T-cell (primary cell): Measurements from ENCODE around the gene ELANE. TPM values are rescaled to one million over a fixed set of nuclear protein-coding genes. Genes with fewer than 3 reads are reported as not detected.

Source experiments
- ATAC-seq, 4 experiments: fragments of 200-7000 bp in 3 of 4; fragments of 150-1000 bp in 1 of 4; cut with Tn5 transposase; replicated peaks in 1 of 4; 1 replicate in 3 of 4; 2 replicates in 1 of 4; pipeline ENCODE4 v1.10.0; 2021; ENCODE audit warnings: moderate library complexity in 3 of 4, mild to moderate bottlenecking in 2 of 4, moderate number of reproducible peaks in 1 of 4
- CTCF ChIA-PET, 2 donors: fragments of 300-600 bp; sonication (Branson Sonifier 250); formaldehyde crosslinking; loops; one replicate each; lab custom pipeline; 2022; ENCODE audit warnings: antibody characterized with exemption in 2 of 2; lab: Charles Lee
- POLR2A ChIA-PET, 2 donors: fragments of 300-600 bp; sonication (Branson Sonifier 250); formaldehyde crosslinking; loops; one replicate each; lab custom pipeline; 2022; ENCODE audit warnings: antibody characterized with exemption in 2 of 2; lab: Charles Lee
- DNase-seq, 35 experiments: peaks; one replicate each; pipeline versions ENCODE4 v3.0.0 to v3.0.0-alpha.2; 2013 to 2023
- H3K27ac ChIP-seq: one replicate; pipeline ENCODE4 v1.5.1; 2013; ENCODE audit warnings: low read length
- H3K27me3 ChIP-seq, 2 experiments: replicated peaks in 1 of 2; 1 replicate in 1 of 2; 2 replicates in 1 of 2; pipeline versions ENCODE4 v1.6.1 to v1.7.0; 2013; ENCODE audit warnings: low read length in 1 of 2, mixed read lengths in 1 of 2; ENCODE audit not compliant: control insufficient read depth in 2 of 2, insufficient read depth in 2 of 2; ENCODE audit errors: extremely low read depth in 1 of 2
- H3K36me3 ChIP-seq, 2 donors: 1 replicate in 1 of 2; 2 replicates in 1 of 2; pipeline versions ENCODE4 v1.6.1 to v1.7.0; 2013; ENCODE audit warnings: low read length in 1 of 2; ENCODE audit not compliant: control insufficient read depth in 2 of 2, insufficient read depth in 1 of 2; ENCODE audit errors: extremely low read depth in 1 of 2
- H3K4me1 ChIP-seq, 2 experiments: 1 replicate in 1 of 2; 2 replicates in 1 of 2; pipeline versions ENCODE4 v1.6.1 to v1.7.0; 2013; ENCODE audit warnings: low read length in 2 of 2, mixed read lengths in 1 of 2; ENCODE audit not compliant: insufficient read depth in 2 of 2, control insufficient read depth in 1 of 2; ENCODE audit errors: extremely low read depth in 1 of 2
- H3K4me3 ChIP-seq, 2 donors: 1 replicate in 1 of 2; 2 replicates in 1 of 2; pipeline versions ENCODE4 v1.5.1 to v1.7.0; 2013; ENCODE audit warnings: mild to moderate bottlenecking in 2 of 2, low read length in 1 of 2, moderate library complexity in 1 of 2; ENCODE audit not compliant: control insufficient read depth in 1 of 2; ENCODE audit errors: extremely low read depth in 1 of 2
- H3K9me3 ChIP-seq: 2 replicates; pipeline ENCODE4 v1.7.0; 2013
- H3K27ac Mint-ChIP-seq, 2 donors: one replicate each; pipeline ENCODE4 v1.8.0; 2020 to 2021; ENCODE audit warnings: mild to moderate bottlenecking in 2 of 2, mixed read lengths in 2 of 2
- H3K27me3 Mint-ChIP-seq, 2 donors: one replicate each; pipeline ENCODE4 v1.8.0; 2021 to 2022; ENCODE audit warnings: mixed read lengths in 2 of 2
- H3K36me3 Mint-ChIP-seq: one replicate; pipeline ENCODE4 v1.8.0; 2021; ENCODE audit warnings: mixed read lengths
- H3K4me1 Mint-ChIP-seq, 3 donors: one replicate each; pipeline ENCODE4 v1.8.0; 2020 to 2022; ENCODE audit warnings: mixed read lengths in 3 of 3, mild to moderate bottlenecking in 1 of 3
- H3K4me3 Mint-ChIP-seq, 3 donors: one replicate each; pipeline ENCODE4 v1.8.0; 2020 to 2022; ENCODE audit warnings: mild to moderate bottlenecking in 3 of 3, mixed read lengths in 3 of 3, moderate library complexity in 3 of 3
- H3K9me3 Mint-ChIP-seq, 3 donors: one replicate each; pipeline ENCODE4 v1.8.0; 2020 to 2022; ENCODE audit warnings: mixed read lengths in 3 of 3
- WGBS: methylation state at CpG from one replicate; pipeline ENCODE4 v1.1.5; 2013; ENCODE audit warnings: missing lambda C conversion rate; ENCODE audit not compliant: insufficient coverage; 5-methylcytosine and 5-hydroxymethylcytosine counted together
- total RNA-seq, 35 experiments: library from RNA in 6 of 35; stranded (reverse) in 6 of 35; fragments of 120-200 nt in 1 of 35; gene quantifications; one replicate each; pipeline versions ENCODE4 v1.2.1 to v1.2.4 and lab custom pipeline; 2013 to 2026

Gene ELANE
- total RNA-seq, 5 donors from 2014 or later (not counting 1 experiment from before 2014, with no cell fraction given): 0.83 TPM; not detected in 4

GRCh38 chr19:882871-883497 lies 30.9 kb downstream of the ELANE start:
- CTCF ChIA-PET: interaction anchor here in 1 of 2 donors (0.6 kb wide), 2 partner anchors 15 to 101 kb away, joined by 3 to 4 read pairs; partner anchors contain the start of gene WDR18
- Mint-ChIP-seq H3K36me3 (peaks cover 8% of the 10 kb centered on the region), H3K27ac (no peak overlapping the region), H3K4me3 (no peak overlapping the region), H3K4me1 (peaks cover 0 to 10% (median 0%) of the 10 kb centered on the region in 3 donors), H3K27me3 (no peaks in the 10 kb centered on the region), H3K9me3 (no peaks in the 10 kb centered on the region)
- 89% methylated on average over 8 of the region's 30 CpGs for WGBS
- POLR2A ChIA-PET: interaction anchor here in 1 of 2 donors (0.5 to 0.6 kb wide), 2 partner anchors 16 to 1395 kb away, joined by 4 read pairs; no protein-coding TSS in a partner anchor
- Histone ChIP-seq H3K9me3 (no peaks in the 10 kb centered on the region), H3K27me3 (no peaks in the 10 kb centered on the region), H3K4me1 (peaks cover 0 to 34% of the 10 kb centered on the region in 2 experiments), H3K27ac (no peak overlapping the region), H3K4me3 (no peak overlapping the region), H3K36me3 (peaks cover 35 to 70% of the 10 kb centered on the region in 2 donors)
- ATAC-seq (no peak), DNase-seq (no peak)

- Mint-ChIP-seq H3K4me1 (peaks cover 0 to 15% (median 3%) of the 10 kb centered on the region in 3 donors), H3K27me3 (no peaks in the 10 kb centered on the region), H3K9me3 (no peaks in the 10 kb centered on the region), H3K4me3 (no peak overlapping the region), H3K27ac (no peak overlapping the region), H3K36me3 (peaks cover 8% of the 10 kb centered on the region)
- H3K36me3 ChIP-seq: peaks cover 35 to 71% of the 10 kb centered on the region in 2 donors
- 93% methylated on average over 22 of the region's 22 CpGs for WGBS
- no peak overlapping the region for H3K27ac ChIP-seq
- peaks cover 0 to 40% of the 10 kb centered on the region in 2 experiments for H3K4me1 ChIP-seq
- no peak overlapping the region for H3K4me3 ChIP-seq
- no peaks in the 10 kb centered on the region for H3K9me3 ChIP-seq
- ATAC-seq: no peak
- POLR2A ChIA-PET: interaction anchor here in 1 of 2 donors (0.5 to 0.6 kb wide), 2 partner anchors 16 to 1394 kb away, joined by 4 read pairs; no protein-coding TSS in a partner anchor
- CTCF ChIA-PET: interaction anchor here in 1 of 2 donors (0.6 kb wide), 1 partner anchor 14 kb away, joined by 4 read pairs; no protein-coding TSS in a partner anchor
- no peak for DNase-seq
- H3K27me3 ChIP-seq: no peaks in the 10 kb centered on the region
Measured at GRCh38 chr19:883661-884211, 31.6 kb downstream of the ELANE start.

DNA sequence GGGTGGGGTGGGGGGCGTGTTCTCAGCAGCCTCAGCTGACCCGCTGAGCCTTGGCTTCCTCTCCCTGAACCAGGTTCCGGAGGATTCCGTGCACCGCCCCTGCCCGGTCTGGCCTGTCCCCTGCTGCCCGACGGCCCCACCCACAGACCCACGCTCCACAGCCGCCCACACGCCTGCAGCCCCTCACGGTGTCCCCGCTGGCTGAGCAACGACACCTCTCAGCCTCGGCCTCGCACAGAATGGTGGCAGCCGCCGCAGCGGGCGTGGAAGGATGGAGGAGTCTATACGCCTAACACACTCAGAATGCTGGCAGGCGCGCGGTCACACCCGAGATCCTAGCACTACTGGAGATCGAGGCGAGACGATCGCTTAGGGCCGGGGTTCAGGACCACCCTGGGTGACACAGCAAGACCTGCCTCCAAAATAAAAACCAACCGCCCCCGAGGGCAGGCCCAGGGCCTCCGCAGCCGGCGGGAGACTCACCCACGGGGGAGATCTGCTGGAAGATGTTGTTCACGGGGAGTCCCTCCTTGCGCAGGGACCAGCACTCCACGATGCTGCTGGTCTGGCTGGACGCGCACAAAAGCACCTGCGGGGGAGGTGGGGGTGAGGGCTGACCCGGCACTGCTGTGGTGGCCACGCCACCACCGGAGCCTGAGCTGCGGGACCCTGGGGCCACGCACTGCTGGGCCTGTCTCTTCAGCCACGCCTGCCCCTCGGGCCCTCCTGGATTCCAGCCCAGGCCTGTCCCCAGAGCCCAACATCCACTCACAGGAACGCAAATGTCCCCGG lies 32.5 kb downstream of the ELANE start:
- peaks cover 5% of the 10 kb centered on the region for H3K36me3 Mint-ChIP-seq
- DNase-seq: no peak
- Histone ChIP-seq H3K27ac (no peak overlapping the region), H3K4me1 (peaks cover 0 to 46% of the 10 kb centered on the region in 2 experiments), H3K27me3 (no peaks in the 10 kb centered on the region), H3K9me3 (no peaks in the 10 kb centered on the region), H3K4me3 (no peak overlapping the region), H3K36me3 (peaks cover 36 to 73% of the 10 kb centered on the region in 2 donors)
- CTCF ChIA-PET: no interaction called here
- no peaks in the 10 kb centered on the region for H3K27me3 Mint-ChIP-seq
- 96% methylated on average over 37 of the region's 51 CpGs for WGBS
- H3K27ac Mint-ChIP-seq: no peak overlapping the region
- H3K4me3 Mint-ChIP-seq: no peak overlapping the region
- no peak for ATAC-seq
- peaks cover 0 to 20% (median 3%) of the 10 kb centered on the region in 3 donors for H3K4me1 Mint-ChIP-seq
- no peaks in the 10 kb centered on the region for H3K9me3 Mint-ChIP-seq
- POLR2A ChIA-PET: no interaction called here

DNA sequence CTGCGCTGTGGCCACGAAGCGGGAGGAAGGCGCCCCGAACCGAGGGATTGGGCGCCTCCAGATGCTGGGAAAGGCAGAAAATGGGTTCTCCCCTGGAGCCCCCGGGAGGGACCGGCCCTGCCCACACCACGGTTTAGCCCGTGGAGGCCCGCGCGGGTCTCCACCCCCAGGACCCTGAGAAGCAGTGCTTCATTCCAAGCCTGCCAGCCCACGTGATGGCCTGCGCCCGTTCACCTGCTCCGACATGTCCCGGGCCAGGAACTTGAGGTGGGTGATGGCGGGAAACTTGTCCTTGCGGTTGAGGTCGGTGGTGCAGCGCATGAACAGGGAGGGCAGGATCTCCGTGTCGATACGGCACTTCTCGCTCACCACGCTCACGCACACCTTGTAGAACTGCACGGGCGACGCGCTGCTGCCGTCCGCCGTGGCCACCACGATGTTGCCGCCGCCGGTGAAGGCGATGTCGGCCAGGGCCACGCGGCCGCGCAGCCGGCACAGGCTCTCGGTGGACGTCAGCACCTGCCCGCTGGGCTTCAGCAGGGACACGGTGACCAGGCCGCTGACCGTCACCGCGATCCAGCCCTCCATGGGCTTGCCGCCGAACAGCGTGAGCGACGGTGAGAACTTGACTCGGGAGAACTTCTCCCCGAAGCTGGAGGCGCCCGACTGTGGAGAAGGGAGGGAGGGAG lies 33.6 kb downstream of the ELANE start:
- H3K9me3 Mint-ChIP-seq: no peaks in the 10 kb centered on the region
- POLR2A ChIA-PET: no interaction called here

GRCh38 chr19:887072-887471 lies 35.0 kb downstream of the ELANE start:
- 93% methylated on average over 3 of the region's 16 CpGs for WGBS
- Histone ChIP-seq H3K27ac (no peak overlapping the region), H3K4me3 (no peak overlapping the region), H3K4me1 (peaks cover 0 to 63% of the 10 kb centered on the region in 2 experiments), H3K36me3 (peaks cover 32 to 71% of the 10 kb centered on the region in 2 donors), H3K9me3 (no peaks in the 10 kb centered on the region), H3K27me3 (no peaks in the 10 kb centered on the region)
- Mint-ChIP-seq H3K9me3 (no peaks in the 10 kb centered on the region), H3K4me1 (peaks cover 0 to 32% (median 10%) of the 10 kb centered on the region in 3 donors), H3K36me3 (peaks cover 5% of the 10 kb centered on the region), H3K27me3 (no peaks in the 10 kb centered on the region), H3K27ac (peak overlapping the region; percentile 39 to 95), H3K4me3 (no peak overlapping the region)
- DNase-seq: no peak
- no peak for ATAC-seq
- POLR2A ChIA-PET: no interaction called here
- CTCF ChIA-PET: interaction anchor here in 1 of 2 donors (0.6 kb wide), 1 partner anchor 8 kb away, joined by 6 read pairs; no protein-coding TSS in a partner anchor

More for the DNA sequence above, 33.6 kb downstream of the ELANE start:
- H3K4me1 Mint-ChIP-seq: peaks cover 0 to 27% (median 5%) of the 10 kb centered on the region in 3 donors
- no peak for ATAC-seq
- Histone ChIP-seq H3K27me3 (no peaks in the 10 kb centered on the region), H3K27ac (no peak overlapping the region), H3K4me1 (peaks cover 0 to 50% of the 10 kb centered on the region in 2 experiments), H3K36me3 (peaks cover 39 to 83% of the 10 kb centered on the region in 2 donors), H3K9me3 (no peaks in the 10 kb centered on the region), H3K4me3 (no peak overlapping the region)
- CTCF ChIA-PET: no interaction called here
- H3K36me3 Mint-ChIP-seq: peaks cover 5% of the 10 kb centered on the region
- WGBS: 94% methylated on average over 32 of the region's 64 CpGs
- DNase-seq: no peak
- H3K4me3 Mint-ChIP-seq: no peak overlapping the region
- H3K27ac Mint-ChIP-seq: no peak overlapping the region
- H3K27me3 Mint-ChIP-seq: no peaks in the 10 kb centered on the region
